Osteocyte (in vitro differentiated cells): ENCODE measurements around the gene SLC38A3. TPM values are rescaled to one million over a fixed set of nuclear protein-coding genes. Genes with fewer than 3 reads are reported as not detected.
"Not testable (repeated sequence)": the region's sequence is repeated elsewhere in the genome, so short reads cannot be mapped to it uniquely, and the experiment has no call there.

Experiments
- DNase-seq: peaks from one replicate; pipeline ENCODE4 v3.0.0; 2021; ENCODE audit warnings: mixed read lengths; ENCODE audit not compliant: unreplicated experiment; ENCODE audit errors: extremely low spot score
- H3K27ac Mint-ChIP-seq: one replicate; pipeline ENCODE4 v1.8.0; 2021; ENCODE audit warnings: mild to moderate bottlenecking, mixed read lengths; ENCODE audit not compliant: unreplicated experiment
- H3K27me3 Mint-ChIP-seq: one replicate; pipeline ENCODE4 v1.8.0; 2021; ENCODE audit warnings: mixed read lengths; ENCODE audit not compliant: unreplicated experiment
- H3K36me3 Mint-ChIP-seq: one replicate; pipeline ENCODE4 v1.8.0; 2021; ENCODE audit warnings: mixed read lengths; ENCODE audit not compliant: unreplicated experiment
- H3K4me1 Mint-ChIP-seq: one replicate; pipeline ENCODE4 v1.8.0; 2021; ENCODE audit warnings: mixed read lengths; ENCODE audit not compliant: unreplicated experiment
- H3K4me3 Mint-ChIP-seq: one replicate; pipeline ENCODE4 v1.8.0; 2021; ENCODE audit warnings: mild to moderate bottlenecking, moderate library complexity, mixed read lengths; ENCODE audit not compliant: unreplicated experiment
- H3K9me3 Mint-ChIP-seq: one replicate; pipeline ENCODE4 v1.8.0; 2021; ENCODE audit warnings: mixed read lengths; ENCODE audit not compliant: unreplicated experiment
- total RNA-seq: library from RNA; stranded (reverse); gene quantifications from 2 replicates; pipeline ENCODE4 v1.2.1, GENCODE V29; 2021
- TF ChIP-seq, protein P1 (sequence below): fragments of 200-600 bp; sonication (generic); IDR thresholded peaks from 2 replicates; pipeline ENCODE4 v1.5.0; 2021; ENCODE audit warnings: antibody characterized with exemption, mild to moderate bottlenecking, moderate library complexity

Gene SLC38A3
- total RNA-seq, 1 donor from 2014 or later = 3.9 TPM

DNA sequence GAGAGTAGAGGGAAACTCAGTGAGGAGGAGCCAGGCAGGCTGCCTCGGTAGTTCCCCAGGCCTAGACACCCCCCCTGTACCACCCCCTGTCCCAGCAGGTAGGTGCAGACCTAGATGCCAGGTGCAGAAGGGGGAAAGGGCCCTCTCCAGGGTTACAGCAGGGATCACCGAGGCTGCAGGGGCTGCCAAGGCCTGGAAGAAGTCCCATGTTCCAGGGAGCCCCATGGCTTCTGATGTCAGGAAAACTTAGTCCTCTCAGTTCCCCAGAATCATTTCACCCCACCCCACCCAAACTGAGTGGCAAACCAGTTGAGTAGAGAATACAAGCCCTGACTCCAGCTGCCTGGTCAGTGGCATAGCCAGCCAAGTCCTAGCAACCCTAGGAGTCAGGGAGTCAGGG lies 56.4 kb downstream of the SLC38A3 start:
- TF ChIP-seq, protein P1, sequence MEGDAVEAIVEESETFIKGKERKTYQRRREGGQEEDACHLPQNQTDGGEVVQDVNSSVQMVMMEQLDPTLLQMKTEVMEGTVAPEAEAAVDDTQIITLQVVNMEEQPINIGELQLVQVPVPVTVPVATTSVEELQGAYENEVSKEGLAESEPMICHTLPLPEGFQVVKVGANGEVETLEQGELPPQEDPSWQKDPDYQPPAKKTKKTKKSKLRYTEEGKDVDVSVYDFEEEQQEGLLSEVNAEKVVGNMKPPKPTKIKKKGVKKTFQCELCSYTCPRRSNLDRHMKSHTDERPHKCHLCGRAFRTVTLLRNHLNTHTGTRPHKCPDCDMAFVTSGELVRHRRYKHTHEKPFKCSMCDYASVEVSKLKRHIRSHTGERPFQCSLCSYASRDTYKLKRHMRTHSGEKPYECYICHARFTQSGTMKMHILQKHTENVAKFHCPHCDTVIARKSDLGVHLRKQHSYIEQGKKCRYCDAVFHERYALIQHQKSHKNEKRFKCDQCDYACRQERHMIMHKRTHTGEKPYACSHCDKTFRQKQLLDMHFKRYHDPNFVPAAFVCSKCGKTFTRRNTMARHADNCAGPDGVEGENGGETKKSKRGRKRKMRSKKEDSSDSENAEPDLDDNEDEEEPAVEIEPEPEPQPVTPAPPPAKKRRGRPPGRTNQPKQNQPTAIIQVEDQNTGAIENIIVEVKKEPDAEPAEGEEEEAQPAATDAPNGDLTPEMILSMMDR = no peak
- H3K27ac Mint-ChIP-seq = peak overlapping the region; percentile 91
- H3K4me3 Mint-ChIP-seq = no peak overlapping the region
- H3K4me1 Mint-ChIP-seq = peaks cover 58% of the 10 kb centered on the region
- H3K9me3 Mint-ChIP-seq = no peaks in the 10 kb centered on the region
- H3K36me3 Mint-ChIP-seq = peaks cover 12% of the 10 kb centered on the region
- no peaks in the 10 kb centered on the region for H3K27me3 Mint-ChIP-seq
- DNase-seq = no peak

DNA sequence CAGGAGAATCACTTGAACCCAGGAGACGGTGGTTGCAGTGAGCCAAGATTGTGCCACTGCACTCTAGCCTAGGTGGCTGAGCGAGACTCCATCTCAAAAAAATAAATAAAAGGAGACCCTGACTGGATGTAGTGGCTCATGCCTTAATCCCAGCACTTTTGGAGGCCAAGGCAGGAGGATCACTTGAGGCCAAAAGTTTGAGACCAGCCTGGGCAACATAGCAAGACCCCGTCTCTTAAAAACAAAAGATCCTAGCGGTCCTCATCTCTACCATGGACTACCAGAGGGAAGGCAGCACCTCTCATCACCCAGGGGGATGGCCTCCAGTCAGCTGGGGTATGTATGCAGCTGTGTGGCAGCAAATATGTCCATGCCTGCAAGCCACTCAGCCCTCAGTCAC lies 57.1 kb downstream of the SLC38A3 start:
- H3K27ac Mint-ChIP-seq, H3K9me3 Mint-ChIP-seq, H3K27me3 Mint-ChIP-seq, H3K36me3 Mint-ChIP-seq, H3K4me3 Mint-ChIP-seq, DNase-seq: not testable (repeated sequence)
- peaks cover 65% of the 10 kb centered on the region for H3K4me1 Mint-ChIP-seq

DNA sequence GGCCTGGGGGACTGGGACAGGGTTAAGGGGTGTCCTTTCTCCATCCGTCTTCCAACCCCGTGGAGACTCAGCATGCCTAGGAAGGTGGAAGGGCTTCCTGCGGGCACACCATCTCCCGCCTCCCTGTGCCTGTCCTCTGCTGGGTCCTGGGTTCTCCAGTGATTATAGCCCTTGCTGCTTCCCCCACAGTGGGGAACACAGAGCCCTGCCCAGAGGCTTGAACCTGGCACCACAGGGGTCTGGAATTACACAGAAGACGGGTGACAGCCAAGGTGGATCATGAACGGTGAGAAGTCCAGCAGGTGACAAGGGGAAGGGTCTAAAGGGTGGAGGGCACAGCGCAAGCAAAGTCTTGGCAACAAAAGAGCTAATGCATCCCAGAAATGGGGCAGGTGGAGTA lies 57.7 kb downstream of the SLC38A3 start:
- peaks cover 3% of the 10 kb centered on the region for H3K36me3 Mint-ChIP-seq
- no peaks in the 10 kb centered on the region for H3K9me3 Mint-ChIP-seq
- H3K27me3 Mint-ChIP-seq = no peaks in the 10 kb centered on the region
- peak overlapping the region; percentile 89 for H3K27ac Mint-ChIP-seq
- H3K4me1 Mint-ChIP-seq = peaks cover 69% of the 10 kb centered on the region
- no peak for DNase-seq
- TF ChIP-seq, protein P1 = no peak
- no peak overlapping the region for H3K4me3 Mint-ChIP-seq

DNA sequence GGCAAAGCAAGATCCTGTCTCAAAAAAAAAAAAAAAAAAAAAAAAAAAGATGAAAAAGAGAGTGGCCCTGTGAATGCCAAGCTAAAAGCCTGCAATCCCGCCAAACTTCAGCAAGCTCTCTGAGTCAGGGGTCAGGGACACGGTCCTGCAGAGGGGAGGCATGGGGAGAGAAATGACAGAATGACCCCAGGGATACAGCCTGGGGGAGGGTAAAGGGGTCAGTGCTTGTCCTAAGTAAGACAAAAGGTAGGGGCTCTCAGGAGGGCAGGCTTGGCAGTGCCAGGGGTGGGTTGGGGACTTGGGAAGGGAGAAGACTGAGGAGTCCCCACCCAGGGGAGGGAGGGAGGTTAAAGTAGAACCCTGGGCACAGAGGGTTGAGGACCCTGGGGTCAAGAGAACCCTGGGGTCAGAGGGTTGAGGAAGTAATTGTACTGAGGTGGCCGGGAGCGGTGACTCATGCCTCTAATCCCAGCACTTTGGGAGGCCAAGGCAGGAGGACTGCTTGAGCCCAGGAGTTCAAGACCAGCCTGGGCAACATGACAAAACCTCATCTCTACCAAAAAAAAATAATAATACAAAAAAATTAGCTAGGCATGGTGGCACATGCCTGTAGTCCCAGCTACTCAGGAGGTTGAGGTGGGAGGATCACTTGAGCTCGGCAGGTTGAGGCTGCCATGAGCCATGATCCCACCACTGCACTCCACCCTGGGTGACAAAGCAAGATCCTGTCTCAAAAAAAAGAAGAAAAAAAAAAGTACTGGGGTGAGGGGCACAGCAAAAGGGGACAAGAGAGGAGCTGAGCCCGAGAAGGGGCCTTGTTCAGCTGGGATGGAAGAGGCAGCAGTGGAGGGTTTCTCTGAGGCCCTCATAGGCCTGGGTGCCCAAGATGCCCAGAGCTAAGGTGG lies 58.7 kb downstream of the SLC38A3 start:
- Mint-ChIP-seq H3K27ac (peak overlapping the region; percentile 89), H3K4me1 (peaks cover 78% of the 10 kb centered on the region), H3K9me3 (no peaks in the 10 kb centered on the region), H3K27me3 (no peaks in the 10 kb centered on the region), H3K36me3 (no peaks in the 10 kb centered on the region), H3K4me3 (no peak overlapping the region)
- DNase-seq = no peak
- TF ChIP-seq, protein P1 = no peak

DNA sequence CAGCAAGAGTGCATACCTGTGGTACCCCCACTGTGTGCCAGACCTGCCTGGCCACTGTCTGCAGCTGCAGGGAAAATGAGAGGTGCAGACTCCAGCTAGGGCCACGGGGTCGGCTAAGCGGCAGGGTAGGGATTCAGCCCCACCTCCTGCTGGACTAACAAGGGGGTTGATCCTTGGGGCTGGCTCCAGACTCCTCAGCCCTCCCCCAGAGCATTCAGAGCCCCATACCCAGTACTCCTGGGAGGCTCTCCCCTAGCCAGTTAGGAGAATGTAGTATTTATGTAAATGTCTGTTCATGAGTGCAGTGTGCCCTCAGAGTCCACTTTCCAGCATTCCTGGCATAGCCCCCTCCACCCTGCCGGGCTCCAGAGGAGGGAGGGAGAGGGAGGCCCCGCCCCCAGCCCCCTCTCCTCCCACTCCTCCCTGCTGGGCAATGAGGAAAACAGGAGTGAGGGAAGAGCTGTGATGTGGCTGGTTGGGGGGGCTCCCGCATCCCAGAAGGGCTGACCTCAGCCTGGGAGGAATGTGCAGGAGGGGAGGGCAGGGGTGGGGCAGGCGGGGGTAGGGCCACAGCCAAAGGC lies 59.4 kb downstream of the SLC38A3 start:
- no peaks in the 10 kb centered on the region for H3K27me3 Mint-ChIP-seq
- H3K27ac Mint-ChIP-seq = peak overlapping the region; percentile 89
- no peaks in the 10 kb centered on the region for H3K9me3 Mint-ChIP-seq
- peaks cover 84% of the 10 kb centered on the region for H3K4me1 Mint-ChIP-seq
- peak; percentile 94 for DNase-seq
- no peak overlapping the region for H3K4me3 Mint-ChIP-seq
- TF ChIP-seq, protein P1 = no peak
- no peaks in the 10 kb centered on the region for H3K36me3 Mint-ChIP-seq
